ENCODE data around the gene AMER2.

Gene AMER2

DNA sequence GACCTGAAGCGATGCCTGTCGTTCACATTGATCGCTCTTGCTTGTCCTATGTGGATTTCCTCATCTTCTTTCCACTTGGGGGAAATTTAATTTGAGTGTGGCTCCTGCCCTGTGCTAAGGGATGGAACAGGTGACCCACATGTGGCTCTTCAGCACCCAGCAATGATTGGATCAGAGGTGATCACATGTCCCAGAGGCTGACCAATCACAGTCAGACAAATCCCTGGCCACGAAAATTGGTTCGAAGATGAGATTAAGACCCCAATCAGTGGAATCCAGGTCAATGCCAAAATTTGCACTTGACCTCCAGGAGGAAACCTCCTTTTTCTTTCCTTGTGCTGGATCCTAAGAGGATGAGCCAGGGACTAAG is 23.7 kb downstream of the AMER2 start:
- TF ChIP-seq, protein P1, sequence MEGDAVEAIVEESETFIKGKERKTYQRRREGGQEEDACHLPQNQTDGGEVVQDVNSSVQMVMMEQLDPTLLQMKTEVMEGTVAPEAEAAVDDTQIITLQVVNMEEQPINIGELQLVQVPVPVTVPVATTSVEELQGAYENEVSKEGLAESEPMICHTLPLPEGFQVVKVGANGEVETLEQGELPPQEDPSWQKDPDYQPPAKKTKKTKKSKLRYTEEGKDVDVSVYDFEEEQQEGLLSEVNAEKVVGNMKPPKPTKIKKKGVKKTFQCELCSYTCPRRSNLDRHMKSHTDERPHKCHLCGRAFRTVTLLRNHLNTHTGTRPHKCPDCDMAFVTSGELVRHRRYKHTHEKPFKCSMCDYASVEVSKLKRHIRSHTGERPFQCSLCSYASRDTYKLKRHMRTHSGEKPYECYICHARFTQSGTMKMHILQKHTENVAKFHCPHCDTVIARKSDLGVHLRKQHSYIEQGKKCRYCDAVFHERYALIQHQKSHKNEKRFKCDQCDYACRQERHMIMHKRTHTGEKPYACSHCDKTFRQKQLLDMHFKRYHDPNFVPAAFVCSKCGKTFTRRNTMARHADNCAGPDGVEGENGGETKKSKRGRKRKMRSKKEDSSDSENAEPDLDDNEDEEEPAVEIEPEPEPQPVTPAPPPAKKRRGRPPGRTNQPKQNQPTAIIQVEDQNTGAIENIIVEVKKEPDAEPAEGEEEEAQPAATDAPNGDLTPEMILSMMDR (IDR thresholded peaks at IDR 0.05), result no peak

DNA sequence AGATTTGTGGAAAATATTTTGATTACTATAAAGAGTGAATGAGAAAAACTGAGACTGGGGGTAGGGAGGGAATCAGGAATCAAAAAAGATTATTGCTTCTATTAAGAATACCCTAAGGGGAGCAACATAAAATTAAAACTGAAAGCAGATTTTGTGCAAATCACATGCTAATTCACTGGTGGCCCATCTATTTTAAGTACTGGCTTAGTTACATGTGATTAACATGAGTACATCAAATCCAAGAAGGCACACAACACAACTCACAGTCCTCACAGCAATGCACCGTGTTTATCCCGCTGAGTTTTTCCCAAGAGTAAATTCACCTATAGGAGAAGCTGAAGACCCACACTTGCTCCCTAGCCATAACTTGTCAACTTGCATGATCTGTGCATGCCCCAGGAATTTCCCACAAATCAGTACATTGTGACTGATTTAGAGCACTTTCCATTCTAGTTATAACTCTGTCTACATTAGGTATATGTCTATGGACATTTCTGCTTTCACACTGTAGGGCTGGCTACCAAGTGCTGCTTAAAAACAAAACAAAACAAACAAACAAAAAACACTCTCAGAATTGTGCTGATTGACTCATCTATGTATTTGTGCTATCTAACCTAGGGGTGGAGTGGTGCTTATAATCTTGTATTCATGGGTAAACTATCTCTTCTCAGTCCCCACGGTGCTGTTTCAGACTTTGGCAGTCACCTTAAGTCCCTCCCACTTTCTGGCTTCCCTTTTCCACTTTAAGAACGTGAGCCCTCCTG is 24.3 kb downstream of the AMER2 start:
- TF ChIP-seq, protein P1 (IDR thresholded peaks at IDR 0.05), result no peak

DNA sequence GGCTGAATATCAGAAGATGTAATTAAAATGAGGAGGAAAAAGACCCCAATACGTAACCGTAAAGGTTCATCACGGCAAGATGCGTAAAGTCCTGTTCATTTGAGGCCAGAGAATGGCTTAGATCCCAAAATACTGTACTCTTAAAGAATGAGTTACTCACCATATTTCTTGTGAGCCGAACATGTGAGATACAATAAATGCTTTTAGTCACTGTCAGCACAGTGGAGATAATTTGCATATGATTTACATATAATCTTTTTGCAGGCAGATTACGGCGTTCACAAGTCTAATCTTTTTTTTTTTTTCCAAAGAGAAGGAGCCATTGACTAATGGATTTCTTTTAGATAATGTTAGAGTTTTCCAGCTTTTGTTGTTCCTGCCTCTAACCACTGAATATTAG is 28.4 kb downstream of the AMER2 start:
- TF ChIP-seq, protein P1 (IDR thresholded peaks at IDR 0.05), result no peak

DNA sequence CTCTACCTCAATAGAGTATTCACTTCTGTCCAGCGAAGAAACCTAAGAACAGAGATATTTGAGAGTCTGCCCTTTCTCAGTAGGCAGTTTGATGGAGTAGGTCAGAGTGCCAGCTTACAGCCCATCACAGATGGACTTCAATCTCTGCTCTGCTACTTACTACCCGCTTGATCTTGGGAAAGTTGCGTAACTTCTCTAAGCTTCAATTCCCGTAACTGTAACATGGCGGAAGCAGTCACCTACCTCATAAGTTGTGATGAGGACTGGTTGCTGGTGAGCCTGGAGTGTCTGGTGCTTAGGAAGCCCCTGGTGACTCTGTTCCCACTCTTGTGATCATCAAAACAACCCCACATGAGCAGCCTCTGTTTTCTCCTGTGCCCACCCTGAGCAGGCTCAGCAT is 31.0 kb downstream of the AMER2 start:
- TF ChIP-seq, protein P1 (IDR thresholded peaks at IDR 0.05), result no peak

DNA sequence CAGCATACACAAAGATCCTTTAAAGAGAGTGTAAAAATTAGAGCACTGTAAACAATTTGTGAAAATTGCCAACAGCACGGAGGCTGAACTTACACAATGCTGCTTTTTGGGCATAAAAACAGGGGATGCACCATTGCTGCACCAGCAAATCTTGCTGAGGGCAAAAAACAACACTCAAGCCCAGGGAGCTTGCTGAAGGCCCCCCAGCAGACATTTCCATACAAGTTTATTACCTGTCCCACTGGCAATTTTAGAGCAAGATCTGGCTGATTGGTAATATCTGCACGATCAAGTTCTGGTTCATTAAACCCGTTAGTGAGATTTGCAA is 34.3 kb downstream of the AMER2 start:
- TF ChIP-seq, protein P1 (IDR thresholded peaks at IDR 0.05), result no peak

DNA sequence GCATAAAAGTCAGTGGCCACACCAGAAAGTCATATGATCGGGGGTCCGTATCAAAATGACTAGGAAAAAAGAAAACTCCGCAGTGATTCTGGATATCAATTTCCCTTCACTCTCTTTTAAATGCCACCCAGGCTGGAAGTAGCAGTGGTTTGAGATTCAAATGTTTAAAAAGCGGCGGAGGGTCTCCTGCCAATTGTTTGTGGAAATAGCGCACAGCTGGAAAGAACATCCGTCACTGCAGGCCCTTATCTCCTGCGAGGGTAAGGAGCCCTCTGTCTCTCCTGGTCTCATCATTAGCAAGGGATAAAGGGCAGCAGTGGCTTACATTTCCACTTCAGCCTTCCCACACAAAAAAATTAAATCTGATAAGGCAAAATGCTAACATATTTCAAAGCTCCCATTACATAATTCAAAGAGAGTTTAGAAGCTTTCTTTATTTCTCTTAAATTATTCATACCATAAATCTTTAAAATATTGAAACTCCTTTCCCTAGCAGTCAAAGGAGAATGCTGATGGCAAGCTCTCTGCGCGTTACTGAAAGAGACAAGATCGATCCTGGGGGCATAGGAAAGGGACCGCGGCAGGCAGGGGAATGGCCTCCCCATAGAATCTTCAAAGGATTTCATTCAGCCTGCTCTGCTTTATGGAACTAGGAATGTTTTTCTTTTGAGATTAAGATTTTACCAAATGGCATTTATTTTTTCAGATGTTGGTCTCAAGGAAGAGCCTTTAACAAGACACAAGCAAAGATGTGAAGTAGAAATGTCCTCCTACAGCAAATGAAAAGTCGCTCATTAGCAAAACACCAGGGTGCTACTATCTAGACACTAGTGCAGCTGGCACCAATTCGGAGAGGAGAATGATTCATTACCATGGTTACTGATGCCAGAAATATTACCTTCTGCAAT is 35.0 kb downstream of the AMER2 start:
- TF ChIP-seq, protein P1 (IDR thresholded peaks at IDR 0.05), result no peak

DNA sequence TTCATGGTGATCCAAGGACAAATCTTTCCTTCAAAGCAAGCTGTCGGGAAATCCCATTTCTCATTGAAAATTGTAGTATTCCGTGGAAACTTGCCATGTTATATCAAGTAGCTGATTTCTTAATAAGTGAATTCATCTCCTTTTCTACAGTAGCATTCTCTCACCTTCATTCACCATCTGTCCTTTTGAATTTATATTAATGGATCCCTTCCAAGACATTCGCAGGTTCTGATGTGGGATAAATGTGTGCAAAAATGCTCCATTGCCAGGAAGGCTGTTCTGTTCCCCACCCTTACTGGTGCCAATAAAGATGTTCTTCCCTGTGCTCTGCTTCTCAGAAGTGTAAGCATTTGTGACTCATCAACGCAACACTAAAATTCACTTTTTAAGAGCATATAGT is 36.2 kb downstream of the AMER2 start:
- TF ChIP-seq, protein P1 (IDR thresholded peaks at IDR 0.05), result no peak
